ENCODE results near the gene SERTAD3. TPM values are rescaled to one million over a fixed set of nuclear protein-coding genes. Genes with fewer than 3 reads are reported as not detected.

SERTAD3 gene
- total RNA-seq, 1 experiment from 2014 or later, result 30.9 TPM

- H2AK5ac ChIP-seq (ENCODE audit: insufficient read length, low read length), result no peak overlapping the region
- no CpG with 5 or more reads among the region's 31 CpGs for WGBS (ENCODE audit: extremely low coverage, insufficient read length, low lambda C conversion rate)
- H3K9me3 ChIP-seq (ENCODE audit: control insufficient read depth, low read depth, low read length), result no peaks in the 10 kb centered on the region
- DNase-seq, result no peak
- Mint-ChIP-seq H3K36me3 (ENCODE audit: insufficient read depth in 1 of 3, low read depth in 3 of 3) (peaks cover 0 to 5% (median 4%) of the 10 kb centered on the region in 3 experiments; a peak in 3 of 7 replicates), H3K27me3 (ENCODE audit: low read depth) (peaks cover 2% of the 10 kb centered on the region), H3K27ac (no peak overlapping the region), H3K9me3 (peaks cover 0 to 3% of the 10 kb centered on the region in 2 experiments; a peak in 1 of 5 replicates), H3K4me1 (peaks cover 19% of the 10 kb centered on the region in 2 experiments), H3K4me3 (no peak overlapping the region)
- no peak overlapping the region for H2BK120ac ChIP-seq (ENCODE audit: low read depth, low read length, poor library complexity, severe bottlenecking)
- H4K5ac ChIP-seq (ENCODE audit: insufficient read length, low read depth, low read length), result no peak overlapping the region
- H3K56ac ChIP-seq (ENCODE audit: insufficient read length, low read depth, low read length), result no peak overlapping the region
- H2BK15ac ChIP-seq (ENCODE audit: low read depth, low read length), result no peak overlapping the region
- no peak overlapping the region for H4K91ac ChIP-seq (ENCODE audit: insufficient read length, low read depth, low read length)
- no peaks in the 10 kb centered on the region for H4K20me1 ChIP-seq (ENCODE audit: control insufficient read depth, insufficient read depth, insufficient read length)
- H3K4ac ChIP-seq (ENCODE audit: low read depth, low read length), result no peak overlapping the region
- no peak overlapping the region for H3T11ph ChIP-seq (ENCODE audit: low read length)
- H3K23ac ChIP-seq (ENCODE audit: insufficient read length, low read depth, low read length), result no peak overlapping the region
- no peak overlapping the region for H4K8ac ChIP-seq (replicated peaks; ENCODE audit: insufficient read length, low read depth, low read length)
- no peak overlapping the region for H2BK20ac ChIP-seq (ENCODE audit: low read depth, low read length, poor library complexity, severe bottlenecking)
- H3K79me2 ChIP-seq (ENCODE audit: insufficient read depth, low read length), result no peaks in the 10 kb centered on the region
- H2BK12ac ChIP-seq (ENCODE audit: insufficient read length, low read depth, low read length), result no peak overlapping the region
- TF ChIP-seq CTCF (conservative IDR thresholded peaks at IDR 0.05), result no peak
- no peak overlapping the region for H3K27ac ChIP-seq (ENCODE audit: insufficient read length, low read depth, low read length)
- no peaks in the 10 kb centered on the region for H3K79me1 ChIP-seq (ENCODE audit: insufficient read depth, low read depth, low read length, poor library complexity, severe bottlenecking)
- peaks cover 16% of the 10 kb centered on the region for H3K23me2 ChIP-seq (ENCODE audit: insufficient read length, low read depth, low read length, poor library complexity, severe bottlenecking)
- no peak overlapping the region for H3K18ac ChIP-seq (ENCODE audit: insufficient read length, low read depth, low read length)
- H3K14ac ChIP-seq (ENCODE audit: insufficient read depth, low read length), result no peak overlapping the region
- H3K4me1 ChIP-seq (ENCODE audit: insufficient read depth, low read length), result no peaks in the 10 kb centered on the region; the same call in 1 of the 2 replicates
- no peak overlapping the region for H2AFZ ChIP-seq (ENCODE audit: low read length)
- H3K4me2 ChIP-seq (ENCODE audit: insufficient read depth, insufficient read length, low read length), result no peak overlapping the region
- H3K9ac ChIP-seq (ENCODE audit: extremely low read depth, insufficient read length, low read length), result no peak overlapping the region
- no peaks in the 10 kb centered on the region for H3K27me3 ChIP-seq (ENCODE audit: insufficient read depth, low read length)
- no peak overlapping the region for H2BK5ac ChIP-seq (ENCODE audit: insufficient read length, low read length)
Measured at GRCh38 chr19:40422748-40423566, 21.2 kb downstream of the SERTAD3 start.
